Measurements from ENCODE around the gene PPP2R5B.

The PPP2R5B gene

GRCh38 chr11:64929625-64930024, 5.1 kb downstream of the PPP2R5B start:
- DNase-seq (ENCODE audit: low read depth in 3 of 3), result no peak

GRCh38 chr11:64930340-64930739, 5.9 kb downstream of the PPP2R5B start:
- DNase-seq (ENCODE audit: low read depth in 3 of 3), result no peak

GRCh38 chr11:64931290-64931689, 6.8 kb downstream of the PPP2R5B start:
- DNase-seq (ENCODE audit: low read depth in 3 of 3), result no peak

GRCh38 chr11:64932324-64932723, 7.8 kb downstream of the PPP2R5B start:
- DNase-seq (ENCODE audit: low read depth in 3 of 3), result no peak

- no peak for DNase-seq (ENCODE audit: low read depth in 3 of 3)
Measured at GRCh38 chr11:64933213-64933934, 8.9 kb downstream of the PPP2R5B start.

GRCh38 chr11:64933935-64934681, 9.6 kb downstream of the PPP2R5B start:
- DNase-seq (ENCODE audit: low read depth in 3 of 3), result no peak

GRCh38 chr11:64934682-64935358, 10.3 kb downstream of the PPP2R5B start:
- DNase-seq (ENCODE audit: low read depth in 3 of 3), result no peak

- no peak for DNase-seq (ENCODE audit: low read depth in 3 of 3)
Measured at GRCh38 chr11:64935359-64936081, 11.0 kb downstream of the PPP2R5B start, which contains the start of gene GPHA2. GPHA2 (minus strand) TSS chr11:64935893; CDS start chr11:64935460, 433 bp downstream.

GRCh38 chr11:64936539-64936938, 12.1 kb downstream of the PPP2R5B start:
- DNase-seq (ENCODE audit: low read depth in 3 of 3), result no peak

GRCh38 chr11:64947208-64947814, 22.8 kb downstream of the PPP2R5B start:
- no peak for DNase-seq (ENCODE audit: low read depth in 3 of 3)

- DNase-seq (ENCODE audit: low read depth in 3 of 3), result no peak
Measured at GRCh38 chr11:64951529-64951928, 27.0 kb downstream of the PPP2R5B start.

GRCh38 chr11:64954201-64954600, 29.7 kb downstream of the PPP2R5B start:
- no peak for DNase-seq (ENCODE audit: low read depth in 3 of 3)

GRCh38 chr11:64959498-64959897, 35.0 kb downstream of the PPP2R5B start:
- DNase-seq (ENCODE audit: low read depth in 3 of 3), result no peak

- no peak for DNase-seq (ENCODE audit: low read depth in 3 of 3)
Measured at GRCh38 chr11:64960719-64961118, 36.2 kb downstream of the PPP2R5B start.

GRCh38 chr11:64963072-64963631, 38.7 kb downstream of the PPP2R5B start:
- no peak for DNase-seq (ENCODE audit: low read depth in 3 of 3)

- no peak for DNase-seq (ENCODE audit: low read depth in 3 of 3)
Measured at GRCh38 chr11:64967375-64967774, 42.9 kb downstream of the PPP2R5B start.

GRCh38 chr11:64969209-64969608, 44.7 kb downstream of the PPP2R5B start:
- DNase-seq (ENCODE audit: low read depth in 3 of 3), result no peak

- DNase-seq (ENCODE audit: low read depth in 3 of 3), result peak in 2 of 3 experiments; percentile 11 to 34
Measured at GRCh38 chr11:64970731-64971151, 46.3 kb downstream of the PPP2R5B start.

- DNase-seq (ENCODE audit: low read depth in 3 of 3), result peak; percentile 78 to 90 (median 80)
Measured at GRCh38 chr11:64971421-64972233, 47.1 kb downstream of the PPP2R5B start, which contains the start of gene MAJIN. MAJIN (minus strand) TSS chr11:64972108; CDS start chr11:64959405, 12,703 bp downstream.

GRCh38 chr11:64974124-64974523, 49.6 kb downstream of the PPP2R5B start:
- DNase-seq (ENCODE audit: low read depth in 3 of 3), result no peak

Measured in stimulated activated CD4-positive, alpha-beta T cell treated with anti-CD3 and anti-CD28 coated beads, TNF-alpha, amount 100 ng/mL, for 24 hours (primary cell).